ENCODE data around the gene AAK1.

DNA sequence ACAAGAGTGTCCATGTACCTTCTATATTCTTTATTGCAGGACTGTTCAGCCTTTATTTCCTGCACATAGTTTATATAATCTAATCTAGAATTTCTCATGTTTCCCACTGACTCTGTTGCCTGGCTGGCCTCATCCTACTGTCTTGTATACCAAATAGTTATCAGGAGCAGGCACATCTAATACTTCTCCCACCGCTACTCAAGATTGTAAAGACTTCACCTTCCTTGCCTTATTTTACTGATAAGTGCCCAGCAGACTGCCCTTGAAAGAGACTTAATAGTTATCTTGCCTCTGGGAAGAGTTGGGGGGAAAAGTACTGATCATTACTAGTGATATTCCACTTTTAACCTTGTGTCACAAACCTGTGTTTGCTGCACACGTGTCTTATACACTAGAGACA lies 26.1 kb upstream of the AAK1 start:
- TF ChIP-seq YY1 (IDR thresholded peaks at IDR 0.05; ENCODE audit: insufficient read depth, insufficient read length) (no peak), SUZ12 (IDR thresholded peaks at IDR 0.05; ENCODE audit: extremely low read depth, insufficient read depth, insufficient read length) (no peak)

Data from NT2/D1 (cell line).